Brain microvascular endothelial cell (primary cell): Measurements from ENCODE around the gene HBM.
"Not testable (repeated sequence)": the region's sequence is repeated elsewhere in the genome, so short reads cannot be mapped to it uniquely, and the experiment has no call there.

Experiments used
- DNase-seq: peaks from one replicate; pipeline ENCODE4 v3.0.0-alpha.2; 2020
- H3K27ac ChIP-seq: fragments of 250-450 bp; sonication (Bioruptor Pico); 2 replicates; pipeline ENCODE4 v1.5.1; 2020; ENCODE audit warnings: mild to moderate bottlenecking, moderate library complexity
- H3K27me3 ChIP-seq: fragments of 250-450 bp; sonication (Bioruptor Pico); replicated peaks from 2 replicates; pipeline ENCODE4 v1.5.1; 2020; ENCODE audit warnings: mild to moderate bottlenecking
- H3K36me3 ChIP-seq: fragments of 250-450 bp; sonication (Bioruptor Pico); replicated peaks from 2 replicates; pipeline ENCODE4 v1.5.1; 2020; ENCODE audit warnings: mild to moderate bottlenecking
- H3K4me3 ChIP-seq: 2 replicates; pipeline ENCODE4 v1.5.1; 2011; ENCODE audit warnings: low read depth, mild to moderate bottlenecking, control low read depth, low read length, moderate library complexity
- CTCF ChIP-seq: IDR thresholded peaks from 2 replicates; pipeline ENCODE4 v1.5.1; 2011; ENCODE audit warnings: low read depth, mild to moderate bottlenecking, moderate library complexity, low read length, control low read depth, inconsistent platforms; ENCODE audit errors: missing control alignments
- in situ Hi-C: cut with HindIII; loops from 2 replicates; pipeline ENCODE4 v1.10.0; 2017; ENCODE audit warnings: low sequenced_read_pairs, low pct_ligation_motif_present

Gene HBM

GRCh38 chr16:160691-161190 is 5.0 kb upstream of the HBM start:
- no peaks in the 10 kb centered on the region for H3K36me3 ChIP-seq
- no peak overlapping the region for H3K4me3 ChIP-seq
- DNase-seq: no peak
- no peak overlapping the region for H3K27ac ChIP-seq
- TF ChIP-seq CTCF: no peak
- peaks cover 8% of the 10 kb centered on the region for H3K27me3 ChIP-seq
- in situ Hi-C loops: no loop called here

DNA sequence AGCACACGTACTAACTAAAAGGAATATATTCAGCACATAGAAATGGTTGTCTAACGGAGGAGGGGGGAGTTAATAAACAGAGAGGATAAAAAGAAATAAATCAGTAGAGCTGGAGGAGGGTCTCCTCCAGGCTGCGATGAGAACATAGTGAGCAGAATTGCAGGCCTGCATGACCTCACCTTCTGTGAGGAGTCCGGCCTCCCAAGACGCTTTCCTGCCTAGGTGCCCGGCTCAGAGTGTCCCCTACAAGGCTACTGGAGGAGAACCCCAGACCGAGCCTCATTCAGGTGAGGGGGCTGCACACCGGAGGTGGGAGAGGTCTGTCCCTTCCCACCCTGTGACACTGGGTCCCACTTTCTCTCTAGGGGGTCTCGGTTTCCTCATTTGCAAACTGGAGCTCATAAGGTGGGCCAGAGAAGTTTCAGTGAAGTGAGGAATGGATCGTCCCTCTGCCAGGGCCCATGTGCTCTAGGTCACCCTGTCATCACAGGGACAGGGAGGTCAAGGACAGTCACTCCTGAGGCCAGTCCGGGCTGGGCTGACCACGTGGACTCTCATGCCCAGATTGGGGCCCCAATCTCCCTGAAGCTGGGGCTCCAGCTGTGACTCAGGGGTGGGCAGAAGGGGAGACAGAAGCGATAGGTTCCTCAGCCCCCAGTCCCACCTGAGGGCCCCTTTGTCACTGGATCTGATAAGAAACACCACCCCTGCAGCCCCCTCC is 3.3 kb upstream of the HBM start:
- TF ChIP-seq CTCF: no peak
- Histone ChIP-seq H3K27me3 (peaks cover 25% of the 10 kb centered on the region), H3K27ac (no peak overlapping the region), H3K36me3 (no peaks in the 10 kb centered on the region), H3K4me3 (no peak overlapping the region)
- DNase-seq: no peak
- in situ Hi-C loops: no loop called here

DNA sequence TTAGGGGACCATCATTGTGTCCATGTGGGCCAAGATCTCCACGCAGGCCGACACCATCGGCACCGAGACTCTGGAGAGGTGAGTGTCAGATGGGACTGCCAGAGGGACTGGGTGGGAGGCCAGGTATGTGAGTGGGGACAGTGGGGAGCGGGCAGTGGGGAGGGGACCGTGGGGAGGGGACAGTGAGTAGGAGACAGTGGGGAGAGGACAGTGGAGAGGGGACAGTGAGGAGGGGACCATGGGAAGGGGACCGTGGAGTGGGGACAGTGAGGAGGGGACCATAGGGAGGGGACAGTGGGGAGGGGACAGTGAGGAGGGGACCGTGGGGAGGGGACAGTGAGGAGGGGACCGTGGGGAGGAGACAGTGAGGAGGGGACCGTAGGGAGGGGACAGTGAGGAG is 2.6 kb upstream of the HBM start:
- H3K4me3 ChIP-seq, H3K27ac ChIP-seq, DNase-seq, H3K36me3 ChIP-seq, in situ Hi-C loops: not testable (repeated sequence)
- peaks cover 31% of the 10 kb centered on the region for H3K27me3 ChIP-seq

- H3K27ac ChIP-seq, H3K4me3 ChIP-seq, in situ Hi-C loops, H3K36me3 ChIP-seq, DNase-seq: not testable (repeated sequence)
- H3K27me3 ChIP-seq: peaks cover 32% of the 10 kb centered on the region
Observed at GRCh38 chr16:163696-164095, 2.1 kb upstream of the HBM start.

DNA sequence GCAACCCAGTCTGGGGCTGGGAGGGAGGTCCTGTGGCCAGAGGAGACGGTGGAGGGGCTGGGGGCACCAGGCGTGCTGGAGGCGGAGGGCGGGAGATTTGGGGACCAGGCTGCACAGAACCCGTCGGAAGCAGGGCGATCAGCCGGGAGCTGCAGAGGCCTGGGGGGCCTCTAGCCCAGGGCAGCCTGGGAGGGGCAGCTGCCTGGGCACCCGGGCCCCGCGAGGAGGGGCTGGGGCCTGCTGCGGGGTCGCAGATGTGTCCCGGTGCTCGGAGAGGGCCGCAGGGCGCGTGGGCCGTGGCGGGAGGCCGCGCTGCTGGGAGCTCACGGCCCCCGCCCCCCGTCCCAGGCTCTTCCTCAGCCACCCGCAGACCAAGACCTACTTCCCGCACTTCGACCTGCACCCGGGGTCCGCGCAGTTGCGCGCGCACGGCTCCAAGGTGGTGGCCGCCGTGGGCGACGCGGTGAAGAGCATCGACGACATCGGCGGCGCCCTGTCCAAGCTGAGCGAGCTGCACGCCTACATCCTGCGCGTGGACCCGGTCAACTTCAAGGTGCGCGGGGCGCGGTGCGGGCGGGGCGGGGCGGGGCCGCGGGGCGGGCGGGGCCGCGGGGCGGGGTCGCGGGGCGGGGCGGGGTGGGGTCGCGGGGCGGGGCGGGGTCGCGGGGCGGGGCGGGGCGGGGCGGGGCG is 1.5 kb upstream of the HBM start:
- H3K36me3 ChIP-seq, in situ Hi-C loops, H3K4me3 ChIP-seq, DNase-seq, H3K27ac ChIP-seq: not testable (repeated sequence)
- peaks cover 32% of the 10 kb centered on the region for H3K27me3 ChIP-seq

DNA sequence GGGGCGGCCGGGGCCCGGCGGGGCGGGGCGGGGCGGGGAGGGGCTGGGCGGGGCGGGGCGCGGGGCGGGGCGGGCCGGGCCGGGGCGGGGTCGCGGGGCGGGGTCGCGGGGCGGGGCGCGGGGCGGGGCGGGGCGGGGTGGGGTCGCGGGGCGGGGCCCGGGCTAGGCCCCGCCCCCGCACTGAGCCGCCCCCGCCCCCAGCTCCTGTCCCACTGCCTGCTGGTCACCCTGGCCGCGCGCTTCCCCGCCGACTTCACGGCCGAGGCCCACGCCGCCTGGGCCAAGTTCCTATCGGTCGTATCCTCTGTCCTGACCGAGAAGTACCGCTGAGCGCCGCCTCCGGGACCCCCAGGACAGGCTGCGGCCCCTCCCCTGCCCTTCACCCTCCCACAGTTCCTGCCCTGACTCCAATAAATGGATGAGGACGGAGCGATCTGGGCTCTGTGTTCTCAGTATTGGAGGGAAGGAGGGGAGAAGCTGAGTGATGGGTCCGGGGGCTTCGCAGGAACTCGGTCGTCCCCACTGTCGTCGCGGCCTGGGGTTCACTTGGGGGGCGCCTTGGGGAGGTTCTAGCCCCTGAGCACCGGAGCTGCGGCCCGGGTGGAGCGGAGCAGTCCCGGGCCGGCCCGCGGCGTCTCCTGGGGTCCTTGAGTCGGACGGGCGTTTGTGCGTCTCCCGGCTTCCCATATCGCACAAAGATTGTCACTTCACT is 795 bp upstream of the HBM start:
- no peak overlapping the region for H3K4me3 ChIP-seq
- no peak for TF ChIP-seq CTCF
- no peak for DNase-seq
- no peaks in the 10 kb centered on the region for H3K36me3 ChIP-seq
- in situ Hi-C loops: no loop called here
- H3K27ac ChIP-seq: no peak overlapping the region
- peaks cover 32% of the 10 kb centered on the region for H3K27me3 ChIP-seq
